ENCODE measurements around the gene APBB2. TPM values are rescaled to one million over a fixed set of nuclear protein-coding genes. Genes with fewer than 3 reads are reported as not detected.

APBB2 gene
- total and polyA plus RNA-seq, 8 donors: 42.5 to 94.8 (median 53.8) TPM

- Histone ChIP-seq H3K36me3 (no peaks in the 10 kb centered on the region), H3K9me3 (no peaks in the 10 kb centered on the region), H3K4me1 (peaks cover 0 to 10% of the 10 kb centered on the region in 2 donors), H3K27ac (no peak overlapping the region), H3K27me3 (no peaks in the 10 kb centered on the region), H3K4me3 (no peak overlapping the region)
- TF ChIP-seq CTCF (IDR thresholded peaks at IDR 0.05): no peak
- peak; percentile 54 for ATAC-seq
- DNase-seq: no peak
- intact Hi-C loops (cut with DNase I): no loop called here
These were observed 111.8 kb downstream of the APBB2 start for GRCh38 chr4:41102414-41103092.

- TF ChIP-seq CTCF (IDR thresholded peaks at IDR 0.05): no peak
- intact Hi-C loops (cut with DNase I): no loop called here
- Histone ChIP-seq H3K36me3 (no peaks in the 10 kb centered on the region), H3K27me3 (no peaks in the 10 kb centered on the region), H3K27ac (no peak overlapping the region), H3K4me1 (peaks cover 0 to 5% of the 10 kb centered on the region in 2 donors), H3K4me3 (no peak overlapping the region), H3K9me3 (no peaks in the 10 kb centered on the region)
- ATAC-seq (no peak), DNase-seq (no peak)
These were observed 116.0 kb downstream of the APBB2 start for GRCh38 chr4:41098093-41099048.

GRCh38 chr4:41095973-41096372, 118.4 kb downstream of the APBB2 start:
- Histone ChIP-seq H3K36me3 (no peaks in the 10 kb centered on the region), H3K4me3 (no peak overlapping the region), H3K27me3 (no peaks in the 10 kb centered on the region), H3K27ac (no peak overlapping the region), H3K4me1 (no peaks in the 10 kb centered on the region), H3K9me3 (no peaks in the 10 kb centered on the region)
- intact Hi-C loops (cut with DNase I): no loop called here
- DNase-seq (no peak), ATAC-seq (peak; percentile 38)
- TF ChIP-seq CTCF (IDR thresholded peaks at IDR 0.05): no peak

- DNase-seq (no peak), ATAC-seq (no peak)
- no peaks in the 10 kb centered on the region for H3K36me3 ChIP-seq
- no peak overlapping the region for H3K27ac ChIP-seq
- no peaks in the 10 kb centered on the region for H3K27me3 ChIP-seq
- intact Hi-C loops (cut with DNase I): no loop called here
- no peaks in the 10 kb centered on the region for H3K4me1 ChIP-seq
- no peaks in the 10 kb centered on the region for H3K9me3 ChIP-seq
- no peak for TF ChIP-seq CTCF (IDR thresholded peaks at IDR 0.05)
- H3K4me3 ChIP-seq: no peak overlapping the region
These were observed 119.0 kb downstream of the APBB2 start for GRCh38 chr4:41095192-41095872.

- Histone ChIP-seq H3K36me3 (no peaks in the 10 kb centered on the region), H3K27me3 (no peaks in the 10 kb centered on the region), H3K4me3 (no peak overlapping the region), H3K4me1 (no peaks in the 10 kb centered on the region), H3K9me3 (peaks cover 0 to 1% of the 10 kb centered on the region in 2 donors), H3K27ac (no peak overlapping the region)
- ATAC-seq: no peak
- no peak for TF ChIP-seq CTCF (IDR thresholded peaks at IDR 0.05)
- no peak for DNase-seq
- intact Hi-C loops (cut with DNase I): no loop called here
These were observed 122.2 kb downstream of the APBB2 start for GRCh38 chr4:41092128-41092527.
